ENCODE measurements around the gene MFAP3. TPM values are rescaled to one million over a fixed set of nuclear protein-coding genes. Genes with fewer than 3 reads are reported as not detected.

Gene MFAP3
- polyA plus RNA-seq, 2 donors, result 1.3 to 8.0 TPM

GRCh38 chr5:154086146-154086545 is 47.4 kb downstream of the MFAP3 start:
- H3K4me3 ChIP-seq (ENCODE audit: low read depth in 1 of 2, low read length in 2 of 2), result no peak overlapping the region
- H3K9me3 ChIP-seq (ENCODE audit: control insufficient read depth in 2 of 2, insufficient read depth in 1 of 2, low read depth in 1 of 2, low read length in 1 of 2), result no peaks in the 10 kb centered on the region
- no peak overlapping the region for H3K27ac ChIP-seq (ENCODE audit: low read depth in 2 of 2, low read length in 1 of 2)
- WGBS, 2 donors, result 34 to 42% methylated on average over 3 of the region's 3 CpGs
- no peaks in the 10 kb centered on the region for H3K36me3 ChIP-seq (ENCODE audit: control insufficient read depth in 2 of 2, insufficient read depth in 2 of 2, low read length in 1 of 2)
- H3K27me3 ChIP-seq (ENCODE audit: control insufficient read depth in 1 of 2, insufficient read depth in 2 of 2, low read length in 2 of 2), result no peaks in the 10 kb centered on the region
- H3K4me1 ChIP-seq (ENCODE audit: control insufficient read depth in 2 of 2, insufficient read depth in 2 of 2, low read length in 1 of 2), result no peaks in the 10 kb centered on the region

GRCh38 chr5:154086641-154087040 is 47.9 kb downstream of the MFAP3 start:
- Histone ChIP-seq H3K9me3 (ENCODE audit: control insufficient read depth in 2 of 2, insufficient read depth in 1 of 2, low read depth in 1 of 2, low read length in 1 of 2) (no peaks in the 10 kb centered on the region), H3K27me3 (ENCODE audit: control insufficient read depth in 1 of 2, insufficient read depth in 2 of 2, low read length in 2 of 2) (no peaks in the 10 kb centered on the region), H3K36me3 (ENCODE audit: control insufficient read depth in 2 of 2, insufficient read depth in 2 of 2, low read length in 1 of 2) (no peaks in the 10 kb centered on the region), H3K4me3 (ENCODE audit: low read depth in 1 of 2, low read length in 2 of 2) (no peak overlapping the region), H3K4me1 (ENCODE audit: control insufficient read depth in 2 of 2, insufficient read depth in 2 of 2, low read length in 1 of 2) (no peaks in the 10 kb centered on the region), H3K27ac (ENCODE audit: low read depth in 2 of 2, low read length in 1 of 2) (no peak overlapping the region)
- 58 to 70% methylated on average over 4 of the region's 4 CpGs for WGBS, 2 donors

GRCh38 chr5:154087260-154087659 is 48.5 kb downstream of the MFAP3 start:
- Histone ChIP-seq H3K4me3 (ENCODE audit: low read depth in 1 of 2, low read length in 2 of 2) (no peak overlapping the region), H3K4me1 (ENCODE audit: control insufficient read depth in 2 of 2, insufficient read depth in 2 of 2, low read length in 1 of 2) (no peaks in the 10 kb centered on the region), H3K9me3 (ENCODE audit: control insufficient read depth in 2 of 2, insufficient read depth in 1 of 2, low read depth in 1 of 2, low read length in 1 of 2) (no peaks in the 10 kb centered on the region), H3K27me3 (ENCODE audit: control insufficient read depth in 1 of 2, insufficient read depth in 2 of 2, low read length in 2 of 2) (no peaks in the 10 kb centered on the region), H3K27ac (ENCODE audit: low read depth in 2 of 2, low read length in 1 of 2) (no peak overlapping the region), H3K36me3 (ENCODE audit: control insufficient read depth in 2 of 2, insufficient read depth in 2 of 2, low read length in 1 of 2) (no peaks in the 10 kb centered on the region)
- 25 to 26% methylated on average over 2 of the region's 2 CpGs for WGBS, 2 donors

GRCh38 chr5:154088801-154089200 is 50.0 kb downstream of the MFAP3 start:
- Histone ChIP-seq H3K4me3 (ENCODE audit: low read depth in 1 of 2, low read length in 2 of 2) (no peak overlapping the region), H3K27ac (ENCODE audit: low read depth in 2 of 2, low read length in 1 of 2) (no peak overlapping the region), H3K36me3 (ENCODE audit: control insufficient read depth in 2 of 2, insufficient read depth in 2 of 2, low read length in 1 of 2) (no peaks in the 10 kb centered on the region), H3K9me3 (ENCODE audit: control insufficient read depth in 2 of 2, insufficient read depth in 1 of 2, low read depth in 1 of 2, low read length in 1 of 2) (no peaks in the 10 kb centered on the region), H3K27me3 (ENCODE audit: control insufficient read depth in 1 of 2, insufficient read depth in 2 of 2, low read length in 2 of 2) (no peaks in the 10 kb centered on the region), H3K4me1 (ENCODE audit: control insufficient read depth in 2 of 2, insufficient read depth in 2 of 2, low read length in 1 of 2) (no peaks in the 10 kb centered on the region)
- WGBS, 2 donors, result 88 to 95% methylated on average over 5 of the region's 5 CpGs

GRCh38 chr5:154090656-154091055 is 51.9 kb downstream of the MFAP3 start:
- H3K36me3 ChIP-seq (ENCODE audit: control insufficient read depth in 2 of 2, insufficient read depth in 2 of 2, low read length in 1 of 2), result no peaks in the 10 kb centered on the region
- 90 to 94% methylated on average over 6 of the region's 6 CpGs for WGBS, 2 donors
- H3K9me3 ChIP-seq (ENCODE audit: control insufficient read depth in 2 of 2, insufficient read depth in 1 of 2, low read depth in 1 of 2, low read length in 1 of 2), result no peaks in the 10 kb centered on the region
- H3K4me3 ChIP-seq (ENCODE audit: low read depth in 1 of 2, low read length in 2 of 2), result no peak overlapping the region
- no peak overlapping the region for H3K27ac ChIP-seq (ENCODE audit: low read depth in 2 of 2, low read length in 1 of 2)
- H3K4me1 ChIP-seq (ENCODE audit: control insufficient read depth in 2 of 2, insufficient read depth in 2 of 2, low read length in 1 of 2), result no peaks in the 10 kb centered on the region
- no peaks in the 10 kb centered on the region for H3K27me3 ChIP-seq (ENCODE audit: control insufficient read depth in 1 of 2, insufficient read depth in 2 of 2, low read length in 2 of 2)

- Histone ChIP-seq H3K9me3 (ENCODE audit: control insufficient read depth in 2 of 2, insufficient read depth in 1 of 2, low read depth in 1 of 2, low read length in 1 of 2) (no peaks in the 10 kb centered on the region), H3K4me3 (ENCODE audit: low read depth in 1 of 2, low read length in 2 of 2) (no peak overlapping the region), H3K36me3 (ENCODE audit: control insufficient read depth in 2 of 2, insufficient read depth in 2 of 2, low read length in 1 of 2) (no peaks in the 10 kb centered on the region), H3K27me3 (ENCODE audit: control insufficient read depth in 1 of 2, insufficient read depth in 2 of 2, low read length in 2 of 2) (no peaks in the 10 kb centered on the region), H3K4me1 (ENCODE audit: control insufficient read depth in 2 of 2, insufficient read depth in 2 of 2, low read length in 1 of 2) (no peaks in the 10 kb centered on the region), H3K27ac (ENCODE audit: low read depth in 2 of 2, low read length in 1 of 2) (no peak overlapping the region)
- WGBS, 2 donors, result 57 to 63% methylated on average over 5 of the region's 5 CpGs
These were observed 53.8 kb downstream of the MFAP3 start for GRCh38 chr5:154092356-154093141.

- Histone ChIP-seq H3K4me3 (ENCODE audit: low read depth in 1 of 2, low read length in 2 of 2) (no peak overlapping the region), H3K36me3 (ENCODE audit: control insufficient read depth in 2 of 2, insufficient read depth in 2 of 2, low read length in 1 of 2) (no peaks in the 10 kb centered on the region), H3K27ac (ENCODE audit: low read depth in 2 of 2, low read length in 1 of 2) (no peak overlapping the region), H3K9me3 (ENCODE audit: control insufficient read depth in 2 of 2, insufficient read depth in 1 of 2, low read depth in 1 of 2, low read length in 1 of 2) (no peaks in the 10 kb centered on the region), H3K4me1 (ENCODE audit: control insufficient read depth in 2 of 2, insufficient read depth in 2 of 2, low read length in 1 of 2) (no peaks in the 10 kb centered on the region), H3K27me3 (ENCODE audit: control insufficient read depth in 1 of 2, insufficient read depth in 2 of 2, low read length in 2 of 2) (no peaks in the 10 kb centered on the region)
- WGBS, 2 donors, result 57 to 58% methylated on average over 2 of the region's 2 CpGs
These were observed 54.4 kb downstream of the MFAP3 start for GRCh38 chr5:154093142-154093532.

GRCh38 chr5:154095904-154096303 is 57.1 kb downstream of the MFAP3 start:
- Histone ChIP-seq H3K4me1 (ENCODE audit: control insufficient read depth in 2 of 2, insufficient read depth in 2 of 2, low read length in 1 of 2) (no peaks in the 10 kb centered on the region), H3K36me3 (ENCODE audit: control insufficient read depth in 2 of 2, insufficient read depth in 2 of 2, low read length in 1 of 2) (no peaks in the 10 kb centered on the region), H3K27ac (ENCODE audit: low read depth in 2 of 2, low read length in 1 of 2) (no peak overlapping the region), H3K27me3 (ENCODE audit: control insufficient read depth in 1 of 2, insufficient read depth in 2 of 2, low read length in 2 of 2) (no peaks in the 10 kb centered on the region), H3K4me3 (ENCODE audit: low read depth in 1 of 2, low read length in 2 of 2) (no peak overlapping the region), H3K9me3 (ENCODE audit: control insufficient read depth in 2 of 2, insufficient read depth in 1 of 2, low read depth in 1 of 2, low read length in 1 of 2) (no peaks in the 10 kb centered on the region)
- WGBS, 2 donors, result 68% methylated on average over 7 of the region's 7 CpGs

GRCh38 chr5:154097031-154097430 is 58.3 kb downstream of the MFAP3 start:
- Histone ChIP-seq H3K4me3 (ENCODE audit: low read depth in 1 of 2, low read length in 2 of 2) (no peak overlapping the region), H3K27ac (ENCODE audit: low read depth in 2 of 2, low read length in 1 of 2) (no peak overlapping the region), H3K36me3 (ENCODE audit: control insufficient read depth in 2 of 2, insufficient read depth in 2 of 2, low read length in 1 of 2) (no peaks in the 10 kb centered on the region), H3K27me3 (ENCODE audit: control insufficient read depth in 1 of 2, insufficient read depth in 2 of 2, low read length in 2 of 2) (no peaks in the 10 kb centered on the region), H3K9me3 (ENCODE audit: control insufficient read depth in 2 of 2, insufficient read depth in 1 of 2, low read depth in 1 of 2, low read length in 1 of 2) (no peaks in the 10 kb centered on the region), H3K4me1 (ENCODE audit: control insufficient read depth in 2 of 2, insufficient read depth in 2 of 2, low read length in 1 of 2) (no peaks in the 10 kb centered on the region)
- 56 to 58% methylated on average over 2 of the region's 2 CpGs for WGBS, 2 donors

GRCh38 chr5:154098465-154098864 is 59.7 kb downstream of the MFAP3 start:
- Histone ChIP-seq H3K4me3 (ENCODE audit: low read depth in 1 of 2, low read length in 2 of 2) (no peak overlapping the region), H3K9me3 (ENCODE audit: control insufficient read depth in 2 of 2, insufficient read depth in 1 of 2, low read depth in 1 of 2, low read length in 1 of 2) (no peaks in the 10 kb centered on the region), H3K27me3 (ENCODE audit: control insufficient read depth in 1 of 2, insufficient read depth in 2 of 2, low read length in 2 of 2) (no peaks in the 10 kb centered on the region), H3K4me1 (ENCODE audit: control insufficient read depth in 2 of 2, insufficient read depth in 2 of 2, low read length in 1 of 2) (no peaks in the 10 kb centered on the region), H3K27ac (ENCODE audit: low read depth in 2 of 2, low read length in 1 of 2) (no peak overlapping the region), H3K36me3 (ENCODE audit: control insufficient read depth in 2 of 2, insufficient read depth in 2 of 2, low read length in 1 of 2) (no peaks in the 10 kb centered on the region)
- WGBS, 2 donors, result 74 to 78% methylated on average over 2 of the region's 2 CpGs

All from esophagus (tissue), 2 donors.